Measurements from ENCODE around the gene HOXA6. TPM values are rescaled to one million over a fixed set of nuclear protein-coding genes. Genes with fewer than 3 reads are reported as not detected.

HOXA6 gene
- total RNA-seq, 1 experiment from 2014 or later: 12.7 TPM

DNA sequence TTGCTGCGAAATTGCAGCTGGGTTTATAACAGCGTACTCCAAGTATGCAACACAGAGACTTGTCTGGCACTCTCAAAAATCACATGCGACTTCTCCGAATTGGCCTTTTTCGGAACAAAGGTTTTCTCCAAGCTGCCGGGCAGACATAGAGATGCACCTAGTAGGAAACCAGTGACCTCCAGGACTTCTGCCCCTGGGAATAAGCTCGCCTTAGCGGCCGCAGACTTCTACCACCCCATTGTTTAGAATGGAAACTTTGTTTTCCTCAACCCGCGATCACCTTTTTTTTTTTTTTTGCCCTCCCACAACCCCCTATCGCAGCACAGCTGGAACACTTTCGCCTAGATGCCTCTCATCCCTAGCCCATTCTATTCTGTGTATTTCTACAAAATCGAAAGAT, 31.5 kb upstream of the HOXA6 start:
- H3K27ac ChIP-seq (ENCODE audit: low read depth, low read length): no peak overlapping the region
- ChIA-PET CTCF (interaction anchor here (1.3 to 2.5 kb wide), 12 partner anchors 10 to 1286 kb away, joined by 3 to 32 read pairs (median 6); partner anchors contain the start of gene HOXA13), POLR2A (no interaction called here), RAD21 (ENCODE audit: low non-redundant PET in 1 of 2, low total read pairs in 2 of 2, uncharacterized antibody in 2 of 2, unreplicated experiment in 2 of 2) (no interaction called here)
- H3K9me3 ChIP-seq (ENCODE audit: control insufficient read depth in 1 of 2, insufficient read depth in 1 of 2, low read depth in 1 of 2, low read length in 2 of 2): no peaks in the 10 kb centered on the region
- no peak for DNase-seq (ENCODE audit: low read depth, low spot score)
- peaks cover 20% of the 10 kb centered on the region for H3K79me2 ChIP-seq (ENCODE audit: insufficient read depth, low read length)
- ATAC-seq: no peak
- H3K4me1 ChIP-seq (ENCODE audit: control insufficient read depth in 1 of 2, insufficient read depth in 2 of 2, low read length in 2 of 2): peaks cover 36 to 57% of the 10 kb centered on the region in 2 experiments
- no peaks in the 10 kb centered on the region for H3K27me3 ChIP-seq (ENCODE audit: insufficient read depth, low read length)
- TF ChIP-seq ZNF274 (IDR thresholded peaks at IDR 0.05; ENCODE audit: low read depth, low read length) (no peak), EZH2 (IDR thresholded peaks at IDR 0.05) (no peak), SIN3A (IDR thresholded peaks at IDR 0.05; ENCODE audit: low read depth) (no peak), CEBPB (IDR thresholded peaks at IDR 0.05; ENCODE audit: low read depth) (no peak), SRF (IDR thresholded peaks at IDR 0.05; ENCODE audit: low read depth) (no peak), YY1 (IDR thresholded peaks at IDR 0.05; ENCODE audit: extremely low read depth, insufficient replicate concordance, low read depth, low read length) (no peak), ZFX (IDR thresholded peaks at IDR 0.05) (no peak), FOSL1 (IDR thresholded peaks at IDR 0.05; ENCODE audit: low read depth) (no peak), POLR2A (IDR thresholded peaks at IDR 0.05; ENCODE audit: borderline replicate concordance, extremely low read depth, insufficient read depth, insufficient read length) (no peak), SP1 (IDR thresholded peaks at IDR 0.05; ENCODE audit: low read depth) (no peak), EGR1 (IDR thresholded peaks at IDR 0.05; ENCODE audit: low read depth) (no peak)
- TF ChIP-seq, protein P1, sequence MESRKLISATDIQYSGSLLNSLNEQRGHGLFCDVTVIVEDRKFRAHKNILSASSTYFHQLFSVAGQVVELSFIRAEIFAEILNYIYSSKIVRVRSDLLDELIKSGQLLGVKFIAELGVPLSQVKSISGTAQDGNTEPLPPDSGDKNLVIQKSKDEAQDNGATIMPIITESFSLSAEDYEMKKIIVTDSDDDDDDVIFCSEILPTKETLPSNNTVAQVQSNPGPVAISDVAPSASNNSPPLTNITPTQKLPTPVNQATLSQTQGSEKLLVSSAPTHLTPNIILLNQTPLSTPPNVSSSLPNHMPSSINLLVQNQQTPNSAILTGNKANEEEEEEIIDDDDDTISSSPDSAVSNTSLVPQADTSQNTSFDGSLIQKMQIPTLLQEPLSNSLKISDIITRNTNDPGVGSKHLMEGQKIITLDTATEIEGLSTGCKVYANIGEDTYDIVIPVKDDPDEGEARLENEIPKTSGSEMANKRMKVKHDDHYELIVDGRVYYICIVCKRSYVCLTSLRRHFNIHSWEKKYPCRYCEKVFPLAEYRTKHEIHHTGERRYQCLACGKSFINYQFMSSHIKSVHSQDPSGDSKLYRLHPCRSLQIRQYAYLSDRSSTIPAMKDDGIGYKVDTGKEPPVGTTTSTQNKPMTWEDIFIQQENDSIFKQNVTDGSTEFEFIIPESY (IDR thresholded peaks at IDR 0.05; ENCODE audit: extremely low read depth, insufficient replicate concordance, low read length): no peak
- TF ChIP-seq, protein P2, sequence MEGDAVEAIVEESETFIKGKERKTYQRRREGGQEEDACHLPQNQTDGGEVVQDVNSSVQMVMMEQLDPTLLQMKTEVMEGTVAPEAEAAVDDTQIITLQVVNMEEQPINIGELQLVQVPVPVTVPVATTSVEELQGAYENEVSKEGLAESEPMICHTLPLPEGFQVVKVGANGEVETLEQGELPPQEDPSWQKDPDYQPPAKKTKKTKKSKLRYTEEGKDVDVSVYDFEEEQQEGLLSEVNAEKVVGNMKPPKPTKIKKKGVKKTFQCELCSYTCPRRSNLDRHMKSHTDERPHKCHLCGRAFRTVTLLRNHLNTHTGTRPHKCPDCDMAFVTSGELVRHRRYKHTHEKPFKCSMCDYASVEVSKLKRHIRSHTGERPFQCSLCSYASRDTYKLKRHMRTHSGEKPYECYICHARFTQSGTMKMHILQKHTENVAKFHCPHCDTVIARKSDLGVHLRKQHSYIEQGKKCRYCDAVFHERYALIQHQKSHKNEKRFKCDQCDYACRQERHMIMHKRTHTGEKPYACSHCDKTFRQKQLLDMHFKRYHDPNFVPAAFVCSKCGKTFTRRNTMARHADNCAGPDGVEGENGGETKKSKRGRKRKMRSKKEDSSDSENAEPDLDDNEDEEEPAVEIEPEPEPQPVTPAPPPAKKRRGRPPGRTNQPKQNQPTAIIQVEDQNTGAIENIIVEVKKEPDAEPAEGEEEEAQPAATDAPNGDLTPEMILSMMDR (IDR thresholded peaks at IDR 0.05 in 2 of 3, conservative IDR thresholded peaks at IDR 0.05 in 1 of 3; ENCODE audit: borderline replicate concordance in 1 of 3, insufficient read depth in 1 of 3, low read depth in 2 of 3, low read length in 2 of 3): no peak
- no TSS peak for BruUV-seq (replicated peaks)
- peak overlapping the region; percentile 90 for H3K4me2 ChIP-seq (ENCODE audit: low read length)
- peak overlapping the region; percentile 65 for H3K9ac ChIP-seq (ENCODE audit: low read length)
- H4K20me1 ChIP-seq (ENCODE audit: insufficient read depth): no peaks in the 10 kb centered on the region
- H3K36me3 ChIP-seq (ENCODE audit: control insufficient read depth in 1 of 2, insufficient read depth in 2 of 2, low read length in 2 of 2): no peaks in the 10 kb centered on the region
- intact Hi-C loops (cut with micrococcal nuclease): no loop called here
- H2AFZ ChIP-seq (ENCODE audit: low read depth, low read length, poor library complexity, severe bottlenecking): peak overlapping the region; percentile 83
- peak overlapping the region; percentile 43 to 56 for H3K4me3 ChIP-seq (replicated peaks in 1 of 2; ENCODE audit: low read depth in 1 of 2, low read length in 2 of 2)
- H3K9me2 ChIP-seq (ENCODE audit: insufficient read depth): no peaks in the 10 kb centered on the region

Data from HCT116 (cell line).